Measurements from ENCODE around the gene SAMMSON. TPM values are rescaled to one million over a fixed set of nuclear protein-coding genes. Genes with fewer than 3 reads are reported as not detected.

SAMMSON gene
- total RNA-seq (under 1 TPM in 1 of 2 donors, not detected in 1; 0.12 TPM), polyA plus RNA-seq (not detected)
- long read RNA-seq, donor 1: 0 reads
- long read RNA-seq, donor 2: 0 reads
- long read RNA-seq, donor 3: 0 reads
- long read RNA-seq, donor 4: 0 reads
- long read RNA-seq, donor 5: 0 reads

GRCh38 chr3:69999140-70000027, at the start of gene SAMMSON:
SAMMSON (plus strand) TSS chr3:69999733.
- ATAC-seq (ENCODE audit: insufficient read depth, low FRiP score) (no peak), DNase-seq (peak in 1 of 3 donors; percentile 35)
- peak within 1 kb of the TSS in 1 of 2 donors; percentile 40 for H3K9ac ChIP-seq (ENCODE audit: insufficient read depth in 1 of 2, low read length in 2 of 2)
- no peaks in the 10 kb centered on the region for H3K9me3 ChIP-seq (ENCODE audit: control insufficient read depth in 4 of 4, insufficient read depth in 3 of 4, low read length in 3 of 4)
- WGBS, 2 donors: 85 to 93% methylated on average over 29 of the region's 29 CpGs
- TF ChIP-seq CTCF (IDR thresholded peaks at IDR 0.05; ENCODE audit: control extremely low read depth, extremely low read depth): no peak
- no peaks in the 10 kb centered on the region for H3K36me3 ChIP-seq (ENCODE audit: control insufficient read depth in 4 of 4, insufficient read depth in 4 of 4, low read length in 4 of 4)
- no peak within 1 kb of the TSS for H3K4me3 ChIP-seq
- peaks cover 0 to 48% (median 3%) of the 10 kb centered on the region in 5 donors for H3K4me1 ChIP-seq (ENCODE audit: control insufficient read depth in 5 of 5, insufficient read depth in 5 of 5, low read length in 5 of 5)
- H3K27ac ChIP-seq (ENCODE audit: low read depth in 1 of 2, low read length in 1 of 2): no peak within 1 kb of the TSS
- H3K27me3 ChIP-seq (ENCODE audit: control insufficient read depth in 3 of 3, insufficient read depth in 3 of 3, low read length in 2 of 3): no peaks in the 10 kb centered on the region

GRCh38 chr3:69951616-69952015, 47.9 kb upstream of the SAMMSON start:
- ATAC-seq (ENCODE audit: insufficient read depth, low FRiP score): no peak
- Histone ChIP-seq H3K9me3 (ENCODE audit: control insufficient read depth in 4 of 4, insufficient read depth in 3 of 4, low read length in 3 of 4) (peaks cover 0 to 2% (median 0%) of the 10 kb centered on the region in 4 donors), H3K36me3 (ENCODE audit: control insufficient read depth in 4 of 4, insufficient read depth in 4 of 4, low read length in 4 of 4) (peaks cover 0 to 15% (median 0%) of the 10 kb centered on the region in 4 donors), H3K27ac (ENCODE audit: low read depth in 1 of 2, low read length in 1 of 2) (no peak overlapping the region), H3K9ac (ENCODE audit: insufficient read depth in 1 of 2, low read length in 2 of 2) (no peak overlapping the region), H3K27me3 (ENCODE audit: control insufficient read depth in 3 of 3, insufficient read depth in 3 of 3, low read length in 2 of 3) (no peaks in the 10 kb centered on the region), H3K4me3 (no peak overlapping the region), H3K4me1 (ENCODE audit: control insufficient read depth in 5 of 5, insufficient read depth in 5 of 5, low read length in 5 of 5) (peaks cover 0 to 2% (median 0%) of the 10 kb centered on the region in 5 donors)
- no peak for DNase-seq
- WGBS, 2 donors: 83 to 84% methylated on average over 3 of the region's 3 CpGs
- no peak for TF ChIP-seq CTCF (IDR thresholded peaks at IDR 0.05; ENCODE audit: control extremely low read depth, extremely low read depth)

GRCh38 chr3:69959581-69959980, 40.0 kb upstream of the SAMMSON start:
- 89 to 93% methylated on average over 7 of the region's 7 CpGs for WGBS, 2 donors
- Histone ChIP-seq H3K4me3 (no peak overlapping the region), H3K36me3 (ENCODE audit: control insufficient read depth in 4 of 4, insufficient read depth in 4 of 4, low read length in 4 of 4) (peaks cover 0 to 27% (median 8%) of the 10 kb centered on the region in 4 donors), H3K4me1 (ENCODE audit: control insufficient read depth in 5 of 5, insufficient read depth in 5 of 5, low read length in 5 of 5) (peaks cover 0 to 4% (median 0%) of the 10 kb centered on the region in 5 donors), H3K27me3 (ENCODE audit: control insufficient read depth in 3 of 3, insufficient read depth in 3 of 3, low read length in 2 of 3) (no peaks in the 10 kb centered on the region), H3K9me3 (ENCODE audit: control insufficient read depth in 4 of 4, insufficient read depth in 3 of 4, low read length in 3 of 4) (no peaks in the 10 kb centered on the region), H3K27ac (ENCODE audit: low read depth in 1 of 2, low read length in 1 of 2) (no peak overlapping the region), H3K9ac (ENCODE audit: insufficient read depth in 1 of 2, low read length in 2 of 2) (no peak overlapping the region)
- DNase-seq: no peak
- ATAC-seq (ENCODE audit: insufficient read depth, low FRiP score): no peak
- TF ChIP-seq CTCF (IDR thresholded peaks at IDR 0.05; ENCODE audit: control extremely low read depth, extremely low read depth): no peak
